Left kidney (tissue), 2 donors: ENCODE measurements around the gene NNAT. TPM values are rescaled to one million over a fixed set of nuclear protein-coding genes. Genes with fewer than 3 reads are reported as not detected.

Experiments
- DNase-seq: peaks from one replicate; pipeline ENCODE4 v3.0.0-alpha.2; 2013
- polyA plus RNA-seq: library from polyadenylated mRNA; unstranded; fragments of 120-200 nt; gene quantifications from one replicate; pipeline ENCODE4 v1.2.1, GENCODE V29; 2013; ENCODE audit not compliant: insufficient read length

The NNAT gene
- polyA plus RNA-seq, 1 donor = 90.1 TPM

- no peak for DNase-seq
These were observed 22.9 kb upstream of the NNAT start for GRCh38 chr20:37498066-37498665.

GRCh38 chr20:37500311-37500710, 20.7 kb upstream of the NNAT start:
- DNase-seq = no peak

- DNase-seq = no peak
These were observed 19.1 kb upstream of the NNAT start for GRCh38 chr20:37501940-37502339.

GRCh38 chr20:37502654-37503053, 18.4 kb upstream of the NNAT start:
- no peak for DNase-seq

- no peak for DNase-seq
These were observed 17.7 kb upstream of the NNAT start for GRCh38 chr20:37503256-37503927.

GRCh38 chr20:37504404-37505096, 16.5 kb upstream of the NNAT start:
- no peak for DNase-seq

GRCh38 chr20:37505263-37506151, 15.5 kb upstream of the NNAT start:
- no peak for DNase-seq

- no peak for DNase-seq
These were observed 14.8 kb upstream of the NNAT start for GRCh38 chr20:37506152-37506725.

GRCh38 chr20:37510226-37510625, 10.8 kb upstream of the NNAT start:
- DNase-seq = no peak

- DNase-seq = no peak
These were observed 9.3 kb upstream of the NNAT start for GRCh38 chr20:37511610-37512275.

- no peak for DNase-seq
These were observed 7.2 kb upstream of the NNAT start for GRCh38 chr20:37513779-37514359.

GRCh38 chr20:37515876-37516275, 5.2 kb upstream of the NNAT start:
- no peak for DNase-seq

- no peak for DNase-seq
These were observed 4.0 kb upstream of the NNAT start for GRCh38 chr20:37516811-37517750.

- DNase-seq = no peak
These were observed 3.0 kb upstream of the NNAT start for GRCh38 chr20:37518059-37518458.

GRCh38 chr20:37518606-37519507, 2.2 kb upstream of the NNAT start:
- no peak for DNase-seq

- DNase-seq = no peak
These were observed 1.3 kb upstream of the NNAT start for GRCh38 chr20:37519508-37520418.

- DNase-seq = no peak
These were observed 563 bp upstream of the NNAT start for GRCh38 chr20:37520419-37520955.
